GM21367 (cell line): ENCODE data around the gene NFIA.

ENCODE experiments used
- ATAC-seq: cut with Tn5 transposase; IDR thresholded peaks from one replicate; pipeline ENCODE4 v1.9.1; 2021; ENCODE audit not compliant: unreplicated experiment

The NFIA gene

GRCh38 chr1:61100578-61100977, 18.2 kb downstream of the NFIA start:
- no peak for ATAC-seq

- no peak for ATAC-seq
These were observed 19.2 kb downstream of the NFIA start for GRCh38 chr1:61101536-61101935.

DNA sequence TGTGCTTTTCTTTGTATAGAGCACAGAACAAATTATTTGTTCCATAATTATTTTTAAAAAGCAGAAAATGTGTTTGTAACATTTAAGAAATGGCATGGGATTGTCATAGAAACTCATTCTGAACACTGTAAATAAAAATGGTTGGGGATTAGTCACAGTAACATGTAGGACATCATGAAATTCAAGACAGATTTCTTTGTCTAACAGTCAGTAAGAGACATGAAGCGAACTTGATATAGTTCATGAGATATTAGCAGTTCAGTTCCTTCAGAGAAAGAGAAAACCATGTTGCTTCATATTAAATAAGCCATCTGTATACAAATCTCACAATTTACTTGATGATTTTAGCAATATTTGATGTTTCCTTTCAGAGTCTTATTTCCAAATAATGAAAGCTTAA, 19.7 kb downstream of the NFIA start:
- no peak for ATAC-seq

DNA sequence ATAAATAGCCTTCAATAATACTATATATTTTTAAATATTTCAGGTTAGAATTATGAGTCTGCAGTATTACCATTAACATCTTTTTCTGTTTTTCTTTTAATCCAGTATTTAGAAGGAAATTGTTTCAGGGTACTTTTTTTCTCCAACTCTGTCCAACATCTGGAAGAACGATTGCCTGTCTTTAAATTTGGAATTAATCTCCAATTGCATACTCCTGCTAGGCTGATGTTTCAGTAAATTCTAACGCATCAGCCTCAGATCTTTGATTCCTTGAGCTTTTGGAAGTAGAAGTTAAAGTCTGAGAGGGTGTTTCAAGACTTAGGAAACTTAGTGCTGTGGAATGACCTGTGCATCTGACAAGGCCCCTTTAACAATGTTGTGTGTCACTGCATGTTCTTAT, 20.3 kb downstream of the NFIA start:
- no peak for ATAC-seq

DNA sequence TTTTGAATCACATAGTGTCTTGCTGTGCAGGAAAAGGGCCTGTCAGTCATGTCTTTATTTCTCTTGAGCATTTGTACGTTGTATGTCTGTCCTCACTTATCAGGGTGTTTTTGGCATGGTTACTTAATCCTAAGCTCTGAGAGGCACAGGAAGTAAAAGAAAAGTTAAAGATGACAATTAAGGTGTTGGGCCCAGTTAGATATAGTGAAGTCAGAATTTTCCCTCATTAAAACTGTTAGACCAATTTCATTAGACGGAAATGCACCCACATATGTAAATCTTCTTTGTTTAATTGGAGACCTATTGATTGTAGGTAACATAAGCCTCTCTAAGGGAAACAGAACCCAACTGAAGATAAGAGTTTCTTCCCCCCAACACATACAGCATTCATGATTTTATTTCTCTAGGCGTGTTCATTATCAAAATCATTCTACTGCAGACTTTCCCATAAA, 21.9 kb downstream of the NFIA start:
- no peak for ATAC-seq

GRCh38 chr1:61107638-61108037, 25.3 kb downstream of the NFIA start:
- no peak for ATAC-seq

GRCh38 chr1:61109158-61109557, 26.8 kb downstream of the NFIA start:
- no peak for ATAC-seq

GRCh38 chr1:61109910-61110309, 27.5 kb downstream of the NFIA start:
- no peak for ATAC-seq

DNA sequence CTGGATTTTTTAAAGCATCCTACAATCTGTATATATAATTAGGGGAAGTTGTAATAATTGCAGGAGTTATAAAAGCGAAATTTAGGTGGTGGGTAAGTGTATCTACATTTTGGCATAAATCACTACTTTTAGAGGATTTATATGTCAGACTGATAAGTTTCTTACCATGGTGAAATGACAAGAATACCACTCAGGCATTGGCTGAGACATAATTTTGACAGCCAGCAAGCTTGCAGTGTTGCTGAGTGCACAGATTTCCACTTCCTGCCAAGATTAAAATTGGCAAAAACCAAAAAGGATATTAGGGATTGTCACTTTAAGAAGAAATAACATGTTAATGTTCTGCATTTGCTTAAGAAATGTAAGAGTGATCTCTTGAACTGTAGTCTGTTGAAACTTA, 28.2 kb downstream of the NFIA start:
- ATAC-seq = no peak

DNA sequence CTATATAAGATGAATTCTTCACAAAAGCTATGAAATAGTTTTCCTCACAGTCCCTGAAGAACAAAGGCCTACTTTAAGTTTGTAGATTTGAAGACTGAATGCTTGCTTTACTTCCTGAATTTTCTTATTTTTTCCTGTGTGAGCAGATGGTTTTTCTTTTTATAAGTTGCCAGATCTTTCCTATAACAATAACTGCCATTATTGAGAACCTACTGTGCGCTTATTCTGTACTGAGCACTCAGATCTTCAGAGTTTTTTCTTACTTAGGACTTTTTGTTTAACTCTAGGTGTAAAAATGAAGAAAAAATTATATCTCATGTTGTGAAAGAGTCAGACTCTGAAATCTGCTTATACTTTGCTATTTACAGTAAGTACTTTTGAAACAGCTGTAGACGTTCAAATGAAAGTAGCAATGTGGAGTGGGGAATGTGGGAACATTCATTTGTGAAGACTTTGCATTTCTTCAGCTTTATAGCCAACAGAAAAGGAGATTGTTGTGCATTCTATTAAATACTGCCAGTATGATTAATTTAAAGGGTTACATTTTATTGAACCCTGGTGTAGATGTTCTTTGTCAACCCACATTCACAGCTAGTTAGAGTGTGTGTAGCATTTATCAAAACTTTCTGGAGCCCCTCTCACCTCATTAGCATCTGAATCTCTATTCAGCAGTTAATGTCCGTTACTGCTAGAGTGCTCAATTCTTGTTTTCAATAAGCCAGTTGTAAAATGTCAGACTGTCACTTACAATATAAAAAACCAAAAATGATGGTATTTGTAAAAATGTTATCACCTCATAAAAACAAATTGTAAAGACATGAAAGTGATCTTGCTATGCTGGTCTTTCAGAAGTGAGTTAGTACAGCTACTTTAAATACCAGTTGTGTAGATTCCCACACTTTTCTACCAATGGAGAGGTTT, 29.0 kb downstream of the NFIA start:
- no peak for ATAC-seq

GRCh38 chr1:61114178-61114870, 32.0 kb downstream of the NFIA start:
- no peak for ATAC-seq

DNA sequence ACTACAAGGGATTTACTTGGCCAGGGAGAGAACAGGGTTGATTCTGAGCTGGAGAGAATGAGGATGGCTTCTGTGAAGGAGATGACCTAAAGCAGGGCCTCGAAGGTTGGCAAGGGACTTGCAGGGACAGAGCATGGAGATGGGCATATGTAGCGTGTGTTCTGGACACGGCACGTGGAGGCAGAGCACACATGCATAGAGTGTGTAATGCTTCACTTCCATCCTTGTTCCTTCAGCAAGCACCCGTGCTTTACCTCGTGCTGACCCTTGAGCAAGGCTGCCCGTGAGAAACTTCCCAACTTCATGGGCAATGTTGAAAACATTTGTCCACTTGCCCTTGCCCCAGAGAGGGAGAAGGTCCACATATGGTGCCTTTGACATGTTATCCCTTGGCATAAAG, 33.1 kb downstream of the NFIA start:
- no peak for ATAC-seq

DNA sequence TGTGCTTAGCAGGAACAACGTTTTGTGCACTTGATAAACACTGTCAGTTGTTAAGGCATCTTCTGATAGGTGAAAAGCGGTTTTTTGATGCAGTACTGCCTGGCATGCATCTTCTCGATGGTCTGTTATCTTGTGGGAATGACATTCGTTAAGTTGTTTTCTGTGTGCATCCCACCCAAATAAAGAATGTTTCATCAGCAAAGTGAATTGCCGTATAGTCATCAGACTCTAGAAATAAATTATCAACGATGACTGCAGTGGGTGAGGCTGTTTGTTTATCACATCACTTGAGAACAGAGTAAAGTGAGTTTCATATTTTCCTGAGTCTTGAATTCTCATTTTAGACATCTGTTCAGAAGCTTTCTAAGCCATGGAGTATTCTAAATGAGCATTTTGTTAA, 34.1 kb downstream of the NFIA start:
- ATAC-seq = no peak

DNA sequence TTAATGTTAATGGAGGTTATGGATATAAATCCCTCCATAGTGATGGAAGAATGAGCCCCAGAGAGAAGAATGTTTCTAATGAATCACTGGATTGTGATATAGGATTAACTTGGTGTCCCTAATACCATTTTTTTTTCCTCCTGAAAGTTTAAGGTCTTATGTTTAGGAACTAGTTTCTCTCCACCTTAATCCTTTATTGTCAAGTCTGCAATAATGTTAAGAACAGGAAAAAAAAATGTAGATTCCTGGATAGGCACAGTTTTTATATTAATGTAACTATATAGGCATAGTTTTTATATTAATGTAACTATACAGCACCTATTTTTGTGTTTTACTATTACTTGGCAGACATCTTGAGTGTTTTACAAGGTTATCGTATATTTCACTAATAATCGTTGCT, 34.9 kb downstream of the NFIA start:
- no peak for ATAC-seq

- no peak for ATAC-seq
These were observed 36.7 kb downstream of the NFIA start for GRCh38 chr1:61119085-61119484.

GRCh38 chr1:61120246-61120840, 38.0 kb downstream of the NFIA start:
- ATAC-seq = no peak

- ATAC-seq = no peak
These were observed 38.6 kb downstream of the NFIA start for GRCh38 chr1:61120998-61121397.

- no peak for ATAC-seq
These were observed 39.3 kb downstream of the NFIA start for GRCh38 chr1:61121631-61122030.

DNA sequence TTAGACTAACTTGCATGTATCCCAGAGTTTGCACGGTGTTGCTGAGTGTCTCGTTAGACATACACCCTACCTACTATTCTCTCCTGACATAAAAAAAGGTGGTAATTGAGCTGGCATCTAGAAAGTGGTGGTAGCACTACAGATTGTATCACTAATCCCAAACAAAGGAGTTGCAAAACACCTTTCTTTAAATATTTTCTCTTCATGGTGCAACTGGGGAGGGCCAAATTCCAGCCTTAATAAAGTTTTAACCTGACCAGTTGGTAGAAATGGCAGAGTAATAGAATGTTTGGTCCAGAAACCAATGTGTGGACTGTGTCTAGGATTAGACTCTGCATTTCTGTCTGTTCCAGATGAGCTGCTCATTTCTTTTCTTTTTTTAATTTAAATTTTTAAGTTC, 40.0 kb downstream of the NFIA start:
- ATAC-seq = no peak

DNA sequence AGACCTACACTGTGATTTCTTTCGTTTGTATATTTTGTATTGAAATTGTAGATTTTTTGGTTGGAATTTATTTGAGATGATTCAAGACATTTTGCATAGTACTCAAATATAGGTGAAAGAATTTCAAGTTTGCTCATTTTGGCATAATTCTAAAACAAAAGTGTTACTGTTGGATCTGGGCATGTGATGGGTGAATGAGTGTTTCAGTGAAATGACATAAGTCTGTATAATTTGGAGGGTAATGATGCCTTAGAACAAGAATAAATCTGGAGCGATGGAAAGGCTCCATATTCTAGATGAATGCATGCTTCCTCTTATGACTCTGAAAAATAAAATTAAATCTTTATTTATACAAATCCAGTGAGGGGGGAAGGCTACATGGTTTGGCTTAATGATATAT, 41.0 kb downstream of the NFIA start:
- no peak for ATAC-seq

DNA sequence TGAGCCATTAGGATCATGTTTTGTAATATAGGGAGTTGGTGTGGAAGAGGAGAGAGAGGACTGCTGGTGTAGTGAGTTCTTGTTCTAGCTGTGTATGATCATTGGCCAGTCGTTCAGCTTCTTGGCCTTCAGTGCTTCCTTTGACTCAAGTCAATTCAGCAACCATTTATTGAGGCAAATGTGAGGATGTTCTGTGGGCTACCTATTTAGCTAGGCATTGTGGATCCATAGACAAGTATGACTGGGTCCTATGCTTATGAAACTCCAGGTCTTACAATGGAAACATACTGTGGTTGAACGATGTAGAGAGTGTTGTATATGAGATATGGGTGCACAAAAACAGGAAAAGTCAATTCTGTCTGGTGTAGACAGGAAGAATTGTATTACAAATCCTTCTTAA, 41.7 kb downstream of the NFIA start:
- no peak for ATAC-seq

GRCh38 chr1:61124696-61125095, 42.3 kb downstream of the NFIA start:
- no peak for ATAC-seq
